Measurements from ENCODE around the gene FAM107B. TPM values are rescaled to one million over a fixed set of nuclear protein-coding genes. Genes with fewer than 3 reads are reported as not detected.
A peak's percentile ranks its signal among the peaks of the same experiment; 100 is the strongest.

Gene FAM107B
- total RNA-seq, 3 donors from 2014 or later: 30.8 to 56.1 (median 51.8) TPM

- Histone ChIP-seq H3K9me3 (no peaks in the 10 kb centered on the region), H3K27me3 (no peaks in the 10 kb centered on the region), H3K36me3 (no peaks in the 10 kb centered on the region), H3K27ac (no peak overlapping the region), H3K4me3 (no peak overlapping the region), H3K4me1 (peaks cover 0 to 7% of the 10 kb centered on the region in 2 donors)
- TF ChIP-seq POLR2AphosphoS5 (IDR thresholded peaks at IDR 0.05) (no peak), POLR2A (IDR thresholded peaks at IDR 0.05) (no peak), CTCF (IDR thresholded peaks at IDR 0.05) (no peak)
- DNase-seq (ENCODE audit: low spot score in 2 of 2): no peak
- intact Hi-C loops (cut with DNase I; ENCODE audit: low total_unique reads): no loop called here
These were observed 201.9 kb downstream of the FAM107B start for GRCh38 chr10:14572811-14573210.

- Histone ChIP-seq H3K4me3 (no peak overlapping the region), H3K4me1 (peaks cover 0 to 7% of the 10 kb centered on the region in 2 donors), H3K36me3 (no peaks in the 10 kb centered on the region), H3K27me3 (no peaks in the 10 kb centered on the region), H3K9me3 (no peaks in the 10 kb centered on the region), H3K27ac (peak overlapping the region; percentile 75 to 79)
- intact Hi-C loops (cut with DNase I; ENCODE audit: low total_unique reads): no loop called here
- TF ChIP-seq CTCF (IDR thresholded peaks at IDR 0.05) (no peak), POLR2A (IDR thresholded peaks at IDR 0.05) (no peak), POLR2AphosphoS5 (IDR thresholded peaks at IDR 0.05) (peak in 1 of 3 donors; percentile 16)
- peak; percentile 59 to 66 for DNase-seq (ENCODE audit: low spot score in 2 of 2)
These were observed 202.7 kb downstream of the FAM107B start for GRCh38 chr10:14571866-14572507.

- H3K9me3 ChIP-seq: no peaks in the 10 kb centered on the region
- peak overlapping the region; percentile 79 for H3K27ac ChIP-seq
- H3K4me1 ChIP-seq: peaks cover 0 to 7% of the 10 kb centered on the region in 2 donors
- no peak for DNase-seq (ENCODE audit: low spot score in 2 of 2)
- H3K27me3 ChIP-seq: no peaks in the 10 kb centered on the region
- intact Hi-C loops (cut with DNase I; ENCODE audit: low total_unique reads): no loop called here
- TF ChIP-seq POLR2AphosphoS5 (IDR thresholded peaks at IDR 0.05) (no peak), CTCF (IDR thresholded peaks at IDR 0.05) (no peak), POLR2A (IDR thresholded peaks at IDR 0.05) (no peak)
- no peaks in the 10 kb centered on the region for H3K36me3 ChIP-seq
- H3K4me3 ChIP-seq: no peak overlapping the region
These were observed 203.9 kb downstream of the FAM107B start for GRCh38 chr10:14570800-14571199.

- peak overlapping the region; percentile 79 for H3K27ac ChIP-seq
- no peaks in the 10 kb centered on the region for H3K9me3 ChIP-seq
- H3K36me3 ChIP-seq: no peaks in the 10 kb centered on the region
- H3K4me1 ChIP-seq: peaks cover 0 to 7% of the 10 kb centered on the region in 2 donors
- H3K27me3 ChIP-seq: no peaks in the 10 kb centered on the region
- H3K4me3 ChIP-seq: no peak overlapping the region
- DNase-seq (ENCODE audit: low spot score in 2 of 2): no peak
- TF ChIP-seq POLR2AphosphoS5 (IDR thresholded peaks at IDR 0.05): no peak
- TF ChIP-seq POLR2A (IDR thresholded peaks at IDR 0.05): no peak
- no peak for TF ChIP-seq CTCF (IDR thresholded peaks at IDR 0.05)
- intact Hi-C loops (cut with DNase I; ENCODE audit: low total_unique reads): no loop called here
These were observed 205.2 kb downstream of the FAM107B start for GRCh38 chr10:14569274-14570060.

- Histone ChIP-seq H3K4me1 (peaks cover 0 to 7% of the 10 kb centered on the region in 2 donors), H3K27ac (no peak overlapping the region), H3K9me3 (no peaks in the 10 kb centered on the region), H3K27me3 (no peaks in the 10 kb centered on the region), H3K4me3 (no peak overlapping the region), H3K36me3 (no peaks in the 10 kb centered on the region)
- DNase-seq (ENCODE audit: low spot score in 2 of 2): no peak
- intact Hi-C loops (cut with DNase I; ENCODE audit: low total_unique reads): no loop called here
- TF ChIP-seq POLR2AphosphoS5 (IDR thresholded peaks at IDR 0.05) (no peak), POLR2A (IDR thresholded peaks at IDR 0.05) (no peak), CTCF (IDR thresholded peaks at IDR 0.05) (no peak)
These were observed 207.3 kb downstream of the FAM107B start for GRCh38 chr10:14567421-14567820.

All from breast epithelium (tissue), 4 donors.